ENCODE results near the gene SAC3D1. TPM values are rescaled to one million over a fixed set of nuclear protein-coding genes. Genes with fewer than 3 reads are reported as not detected.

SAC3D1 gene
- total and polyA plus RNA-seq, 9 of the 15 experiments (the other 6 are each of a cell fraction or from before 2014, with no cell fraction given) = 0.20 to 35.2 (median 5.8) TPM

DNA sequence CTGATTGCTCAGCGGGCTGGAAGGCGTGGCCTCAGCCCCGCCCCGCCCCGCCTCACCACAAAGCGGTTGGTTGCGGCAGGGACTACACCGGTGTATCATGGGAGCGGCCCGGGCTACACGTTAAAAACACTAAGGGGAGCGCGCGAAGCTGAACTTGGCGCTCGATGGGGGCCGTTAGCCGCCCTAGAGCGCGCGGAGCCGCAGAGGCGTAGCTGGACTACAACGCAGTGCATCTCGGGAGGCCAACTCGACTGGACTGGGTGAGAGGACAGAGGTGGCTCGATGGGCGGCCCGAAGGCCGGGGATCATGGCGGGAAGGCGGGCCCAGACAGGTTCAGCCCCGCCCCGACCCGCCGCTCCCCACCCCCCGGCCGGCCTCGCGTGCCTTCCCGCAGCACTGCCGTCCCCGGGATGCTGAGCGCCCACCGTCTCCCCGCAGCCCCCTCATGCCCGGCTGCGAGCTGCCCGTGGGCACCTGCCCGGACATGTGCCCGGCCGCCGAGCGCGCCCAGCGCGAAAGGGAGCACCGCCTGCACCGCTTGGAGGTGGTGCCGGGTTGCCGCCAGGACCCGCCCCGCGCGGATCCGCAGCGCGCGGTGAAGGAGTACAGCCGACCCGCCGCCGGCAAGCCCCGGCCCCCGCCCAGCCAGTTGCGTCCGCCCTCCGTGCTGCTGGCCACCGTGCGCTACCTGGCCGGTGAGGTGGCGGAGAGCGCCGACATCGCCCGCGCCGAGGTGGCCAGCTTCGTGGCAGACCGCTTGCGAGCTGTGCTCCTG lies at the start of gene SAC3D1 (continued):
- TF ChIP-seq MYBL2 (IDR thresholded peaks at IDR 0.05; ENCODE audit: low read depth) (peak; percentile 95), MYBL2 (CRISPR knock-in tag; IDR thresholded peaks at IDR 0.05; ENCODE audit: borderline replicate concordance) (no peak; the same call in 1 of the 2 replicates), HOXB6 (CRISPR knock-in tag; IDR thresholded peaks at IDR 0.05; ENCODE audit: borderline replicate concordance) (no peak), ZNF551 (CRISPR knock-in tag; IDR thresholded peaks at IDR 0.05) (no peak), CCAR2 (IDR thresholded peaks at IDR 0.05; ENCODE audit: low read depth, low read length) (no peak), ZSCAN32 (CRISPR knock-in tag; IDR thresholded peaks at IDR 0.05) (no peak), E4F1 (CRISPR knock-in tag; IDR thresholded peaks at IDR 0.05; ENCODE audit: borderline replicate concordance) (no peak), HCFC1 (IDR thresholded peaks at IDR 0.05; ENCODE audit: low read depth, low read length) (peak; percentile 75), ARID2 (IDR thresholded peaks at IDR 0.05) (no peak), ZNF57 (CRISPR knock-in tag; IDR thresholded peaks at IDR 0.05) (no peak), MTA1 (IDR thresholded peaks at IDR 0.05; ENCODE audit: borderline replicate concordance) (no peak), SMARCE1 (IDR thresholded peaks at IDR 0.05) (no peak), ZNF217 (CRISPR knock-in tag; IDR thresholded peaks at IDR 0.05) (no peak), IRF1 (CRISPR knock-in tag; IDR thresholded peaks at IDR 0.05; ENCODE audit: borderline replicate concordance) (no peak), ZNF408 (CRISPR knock-in tag; IDR thresholded peaks at IDR 0.05; ENCODE audit: low read depth) (no peak), DACH1 (IDR thresholded peaks at IDR 0.05; ENCODE audit: partially characterized antibody) (no peak), NKRF (IDR thresholded peaks at IDR 0.05; ENCODE audit: borderline replicate concordance) (no peak), SRSF7 (optimal IDR thresholded peaks at IDR 0.05; ENCODE audit: low read depth, low read length) (no peak)
- TF ChIP-seq, protein P1, sequence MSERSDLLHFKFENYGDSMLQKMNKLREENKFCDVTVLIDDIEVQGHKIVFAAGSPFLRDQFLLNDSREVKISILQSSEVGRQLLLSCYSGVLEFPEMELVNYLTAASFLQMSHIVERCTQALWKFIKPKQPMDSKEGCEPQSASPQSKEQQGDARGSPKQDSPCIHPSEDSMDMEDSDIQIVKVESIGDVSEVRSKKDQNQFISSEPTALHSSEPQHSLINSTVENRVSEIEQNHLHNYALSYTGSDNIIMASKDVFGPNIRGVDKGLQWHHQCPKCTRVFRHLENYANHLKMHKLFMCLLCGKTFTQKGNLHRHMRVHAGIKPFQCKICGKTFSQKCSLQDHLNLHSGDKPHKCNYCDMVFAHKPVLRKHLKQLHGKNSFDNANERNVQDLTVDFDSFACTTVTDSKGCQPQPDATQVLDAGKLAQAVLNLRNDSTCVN (CRISPR knock-in tag; IDR thresholded peaks at IDR 0.05) = no peak
- TF ChIP-seq, protein P2, sequence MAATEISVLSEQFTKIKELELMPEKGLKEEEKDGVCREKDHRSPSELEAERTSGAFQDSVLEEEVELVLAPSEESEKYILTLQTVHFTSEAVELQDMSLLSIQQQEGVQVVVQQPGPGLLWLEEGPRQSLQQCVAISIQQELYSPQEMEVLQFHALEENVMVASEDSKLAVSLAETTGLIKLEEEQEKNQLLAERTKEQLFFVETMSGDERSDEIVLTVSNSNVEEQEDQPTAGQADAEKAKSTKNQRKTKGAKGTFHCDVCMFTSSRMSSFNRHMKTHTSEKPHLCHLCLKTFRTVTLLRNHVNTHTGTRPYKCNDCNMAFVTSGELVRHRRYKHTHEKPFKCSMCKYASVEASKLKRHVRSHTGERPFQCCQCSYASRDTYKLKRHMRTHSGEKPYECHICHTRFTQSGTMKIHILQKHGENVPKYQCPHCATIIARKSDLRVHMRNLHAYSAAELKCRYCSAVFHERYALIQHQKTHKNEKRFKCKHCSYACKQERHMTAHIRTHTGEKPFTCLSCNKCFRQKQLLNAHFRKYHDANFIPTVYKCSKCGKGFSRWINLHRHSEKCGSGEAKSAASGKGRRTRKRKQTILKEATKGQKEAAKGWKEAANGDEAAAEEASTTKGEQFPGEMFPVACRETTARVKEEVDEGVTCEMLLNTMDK (IDR thresholded peaks at IDR 0.05; ENCODE audit: borderline replicate concordance, insufficient read depth, low read depth, low read length, poor library complexity, severe bottlenecking) = no peak
